ENCODE measurements around the gene SPTBN5.

SPTBN5 gene

GRCh38 chr15:41829959-41830646 is 63.8 kb downstream of the SPTBN5 start:
- no peak for TF ChIP-seq CTCF (conservative IDR thresholded peaks at IDR 0.05; ENCODE audit: low read depth, low read length)
- H3K4me3 ChIP-seq (ENCODE audit: low read depth, low read length): no peak overlapping the region
- DNase-seq (ENCODE audit: low read depth): no peak

- no peak for TF ChIP-seq CTCF (conservative IDR thresholded peaks at IDR 0.05; ENCODE audit: low read depth, low read length)
- peak overlapping the region; percentile 87 for H3K4me3 ChIP-seq (ENCODE audit: low read depth, low read length)
- DNase-seq (ENCODE audit: low read depth): peak; percentile 35
Measured at GRCh38 chr15:41828807-41829141, 65.1 kb downstream of the SPTBN5 start.

- peak; percentile 88 for DNase-seq (ENCODE audit: low read depth)
- H3K4me3 ChIP-seq (ENCODE audit: low read depth, low read length): peak within 1 kb of the TSS; percentile 87
- TF ChIP-seq CTCF (conservative IDR thresholded peaks at IDR 0.05; ENCODE audit: low read depth, low read length): no peak
Measured at GRCh38 chr15:41827880-41828806, 65.7 kb downstream of the SPTBN5 start, which contains the start of gene JMJD7. Gene JMJD7, plus strand, starts transcription at chr15:41828092. Its CDS starts 33 bp downstream, at chr15:41828125.

GRCh38 chr15:41827290-41827879 is 66.5 kb downstream of the SPTBN5 start:
- no peak for TF ChIP-seq CTCF (conservative IDR thresholded peaks at IDR 0.05; ENCODE audit: low read depth, low read length)
- H3K4me3 ChIP-seq (ENCODE audit: low read depth, low read length): peak overlapping the region; percentile 87
- no peak for DNase-seq (ENCODE audit: low read depth)

- DNase-seq (ENCODE audit: low read depth): no peak
- no peak overlapping the region for H3K4me3 ChIP-seq (ENCODE audit: low read depth, low read length)
Measured at GRCh38 chr15:41825572-41826535, 68.0 kb downstream of the SPTBN5 start.

More at GRCh38 chr15:41825572-41826535, 68.0 kb downstream of the SPTBN5 start:
- no peak for TF ChIP-seq CTCF (conservative IDR thresholded peaks at IDR 0.05; ENCODE audit: low read depth, low read length)
